ENCODE measurements around the gene TRAPPC1.

GRCh38 chr17:7935859-7936258 lies 4.1 kb upstream of the TRAPPC1 start:
- TF ChIP-seq POLR2A (IDR thresholded peaks at IDR 0.05) (no peak), CTCF (IDR thresholded peaks at IDR 0.05) (no peak), POLR2AphosphoS5 (IDR thresholded peaks at IDR 0.05) (no peak), EP300 (IDR thresholded peaks at IDR 0.05; ENCODE audit: low read depth) (no peak)
